ENCODE data around the gene CHMP4A.

- TF ChIP-seq CTCF (IDR thresholded peaks at IDR 0.05; ENCODE audit: poor library complexity, severe bottlenecking) (no peak), EZH2 (IDR thresholded peaks at IDR 0.05; ENCODE audit: borderline replicate concordance, insufficient read depth, low read length, poor library complexity, severe bottlenecking) (no peak), REST (IDR thresholded peaks at IDR 0.05; ENCODE audit: borderline replicate concordance) (no peak)
Observed at GRCh38 chr14:24177041-24177825, 36.1 kb downstream of the CHMP4A start.

Measured in neural cell (in vitro differentiated cells).